GM06990 (cell line): ENCODE results near the gene GCN1.
"Not testable (repeated sequence)": the region's sequence is repeated elsewhere in the genome, so short reads cannot be mapped to it uniquely, and the experiment has no call there.

Experiments
- DNase-seq: peaks from one replicate; pipeline ENCODE4 v3.0.0-alpha.2; 2011; ENCODE audit not compliant: insufficient read length; ENCODE audit errors: extremely low read depth
- H3K27me3 ChIP-seq: replicated peaks from 2 replicates; pipeline ENCODE4 v1.6.0; 2011; ENCODE audit warnings: low read length; ENCODE audit not compliant: control insufficient read depth, insufficient read depth
- H3K36me3 ChIP-seq: 2 replicates; pipeline ENCODE4 v1.5.1; 2011; ENCODE audit warnings: low read length; ENCODE audit not compliant: control insufficient read depth, insufficient read depth
- H3K4me3 ChIP-seq: replicated peaks from 2 replicates; pipeline ENCODE4 v1.5.1; 2011; ENCODE audit warnings: low read depth, mild to moderate bottlenecking, control low read depth, low read length
- CTCF ChIP-seq: IDR thresholded peaks from 2 replicates; pipeline ENCODE4 v1.5.1; 2011; ENCODE audit warnings: low read length, control low read depth, mild to moderate bottlenecking, inconsistent platforms; ENCODE audit not compliant: insufficient read depth, poor library complexity, severe bottlenecking

Gene GCN1

GRCh38 chr12:120194226-120194533, 335 bp downstream of the GCN1 start:
- H3K27me3 ChIP-seq = no peaks in the 10 kb centered on the region
- peak overlapping the region; percentile 84 for H3K4me3 ChIP-seq
- H3K36me3 ChIP-seq = peaks cover 19% of the 10 kb centered on the region
- no peak for TF ChIP-seq CTCF
- no peak for DNase-seq

- not testable (repeated sequence) for H3K27me3 ChIP-seq, DNase-seq
- Histone ChIP-seq H3K36me3 (peaks cover 14% of the 10 kb centered on the region), H3K4me3 (peak overlapping the region; percentile 84)
These were observed 1.2 kb downstream of the GCN1 start for GRCh38 chr12:120193286-120193685.

GRCh38 chr12:120190985-120191480, 3.5 kb downstream of the GCN1 start:
- no peak overlapping the region for H3K4me3 ChIP-seq
- no peak for DNase-seq
- no peaks in the 10 kb centered on the region for H3K27me3 ChIP-seq
- peaks cover 13% of the 10 kb centered on the region for H3K36me3 ChIP-seq
- no peak for TF ChIP-seq CTCF

- H3K4me3 ChIP-seq = no peak overlapping the region
- no peaks in the 10 kb centered on the region for H3K27me3 ChIP-seq
- H3K36me3 ChIP-seq = peaks cover 13% of the 10 kb centered on the region
- no peak for DNase-seq
- TF ChIP-seq CTCF = no peak
These were observed 4.1 kb downstream of the GCN1 start for GRCh38 chr12:120190386-120190785.

GRCh38 chr12:120186654-120187053, 7.9 kb downstream of the GCN1 start:
- no peak overlapping the region for H3K4me3 ChIP-seq
- peaks cover 32% of the 10 kb centered on the region for H3K36me3 ChIP-seq
- no peak for TF ChIP-seq CTCF
- DNase-seq = no peak
- H3K27me3 ChIP-seq = no peaks in the 10 kb centered on the region

GRCh38 chr12:120183211-120183631, 11.3 kb downstream of the GCN1 start:
- no peak for TF ChIP-seq CTCF
- no peaks in the 10 kb centered on the region for H3K27me3 ChIP-seq
- no peak for DNase-seq
- no peak overlapping the region for H3K4me3 ChIP-seq
- peaks cover 36% of the 10 kb centered on the region for H3K36me3 ChIP-seq
